HepG2 (cell line): ENCODE measurements around the gene SH3BGR. TPM values are rescaled to one million over a fixed set of nuclear protein-coding genes. Genes with fewer than 3 reads are reported as not detected.

Experiments used
- ARNT2 ChIP-seq: sonication (generic); formaldehyde crosslinking; IDR thresholded peaks from 2 replicates; pipeline ENCODE4 v1.8.0; 2022; ENCODE audit warnings: mild to moderate bottlenecking, low read depth, missing genetic modification reagents, moderate library complexity
- HIVEP1 ChIP-seq: sonication (generic); formaldehyde crosslinking; IDR thresholded peaks from 2 replicates; pipeline ENCODE4 v1.4.0; 2020; ENCODE audit warnings: mild to moderate bottlenecking, missing genetic modification reagents
- KLF16 ChIP-seq, 2 experiments: sonication (generic) in 1 of 2; formaldehyde crosslinking in 1 of 2; IDR thresholded peaks; 2 replicates each; pipeline versions ENCODE4 v1.6.1 to v1.8.0; 2016 to 2023; ENCODE audit warnings: missing genetic modification reagents in 2 of 2, missing compliant biosample characterization in 1 of 2
- NFKBIZ ChIP-seq: IDR thresholded peaks from 2 replicates; pipeline ENCODE4 v1.6.1; 2018; ENCODE audit warnings: missing genetic modification reagents, missing compliant biosample characterization
- NFYB ChIP-seq: sonication (generic); formaldehyde crosslinking; IDR thresholded peaks from 2 replicates; pipeline ENCODE4 v1.4.0; 2020; ENCODE audit warnings: missing genetic modification reagents
- PHF20 ChIP-seq: sonication (generic); formaldehyde crosslinking; IDR thresholded peaks from 2 replicates; pipeline ENCODE4 v1.5.0; 2020; ENCODE audit warnings: mild to moderate bottlenecking, missing genetic modification reagents
- POLR2G ChIP-seq: fragments of 200-400 bp; formaldehyde crosslinking; IDR thresholded peaks from 2 replicates; pipeline ENCODE4 v1.6.1; 2018; ENCODE audit warnings: mild to moderate bottlenecking, low read depth, low read length, moderate library complexity
- RBFOX2 ChIP-seq: fragments of 200-400 bp; formaldehyde crosslinking; IDR thresholded peaks from 2 replicates; pipeline ENCODE4 v1.6.1; 2017; ENCODE audit warnings: low read depth, mild to moderate bottlenecking, low read length
- SUZ12 ChIP-seq: fragments of 150-350 bp; IDR thresholded peaks from 2 replicates; pipeline ENCODE4 v1.6.1; 2014; ENCODE audit warnings: low read depth, low read length
- TBX2 ChIP-seq: sonication (generic); formaldehyde crosslinking; IDR thresholded peaks from 2 replicates; pipeline ENCODE4 v1.5.0; 2020; ENCODE audit warnings: missing genetic modification reagents, mild to moderate bottlenecking, borderline replicate concordance
- ZBTB25 ChIP-seq: IDR thresholded peaks from 2 replicates; pipeline ENCODE4 v1.6.1; 2018; ENCODE audit warnings: missing genetic modification reagents
- ZNF274 ChIP-seq: sonication (generic); formaldehyde crosslinking; IDR thresholded peaks from 2 replicates; pipeline ENCODE4 v1.5.1; 2020; ENCODE audit warnings: mild to moderate bottlenecking, missing genetic modification reagents
- ZNF317 ChIP-seq: sonication (generic); formaldehyde crosslinking; IDR thresholded peaks from 2 replicates; pipeline ENCODE4 v1.5.0; 2020; ENCODE audit warnings: mild to moderate bottlenecking, missing genetic modification reagents
- ZNF318 ChIP-seq: sonication (generic); formaldehyde crosslinking; IDR thresholded peaks from 2 replicates; pipeline ENCODE4 v1.4.0; 2020; ENCODE audit warnings: mild to moderate bottlenecking, missing genetic modification reagents
- ZNF451 ChIP-seq: sonication (generic); formaldehyde crosslinking; IDR thresholded peaks from 2 replicates; pipeline ENCODE4 v1.5.0; 2020; ENCODE audit warnings: mild to moderate bottlenecking, missing genetic modification reagents
- ZNF740 ChIP-seq: sonication (generic); formaldehyde crosslinking; IDR thresholded peaks from 2 replicates; pipeline ENCODE4 v1.4.0; 2020; ENCODE audit warnings: missing genetic modification reagents
- ZNF776 ChIP-seq: sonication (generic); formaldehyde crosslinking; IDR thresholded peaks from 2 replicates; pipeline ENCODE4 v1.4.0; 2020; ENCODE audit warnings: mild to moderate bottlenecking, missing genetic modification reagents
- ZNF782 ChIP-seq: sonication (generic); formaldehyde crosslinking; IDR thresholded peaks from 2 replicates; pipeline ENCODE4 v1.4.0; 2020; ENCODE audit warnings: missing genetic modification reagents, mild to moderate bottlenecking, borderline replicate concordance
- polyA plus RNA-seq, 8 experiments: library from polyadenylated mRNA; depleted of rRNA in 3 of 8; stranded (reverse) in 7 of 8; unstranded in 1 of 8; fragments of >200 nt; fragmentation: Illumina TruSeq in 4 of 8; extraction: Trizol in 4 of 8; gene quantifications; 2 replicates each; pipeline versions ENCODE4 v1.2.1 to v1.2.3, GENCODE V29; 2011 to 2016; ENCODE audit warnings: low read depth in 4 of 8, missing spikeins in 1 of 8, mixed read lengths in 1 of 8; ENCODE audit not compliant: insufficient read depth in 1 of 8
- total RNA-seq, 5 experiments: library from RNA; depleted of rRNA; stranded (reverse); fragments of >200 nt; fragmentation: Illumina TruSeq; extraction: Trizol; gene quantifications; 2 replicates each; pipeline ENCODE4 v1.2.3, GENCODE V29; 2016; ENCODE audit warnings: low read depth in 1 of 5

SH3BGR gene
- total and polyA plus RNA-seq, 2 of the 13 experiments (the other 11 are each of a cell fraction or from before 2014, with no cell fraction given) = 0.48 TPM; not detected in 1

GRCh38 chr21:39445321-39446269, 6.2 kb upstream of the SH3BGR start, which contains the start of gene LCA5L (continued):
- TF ChIP-seq ZNF318 (CRISPR knock-in tag) (no peak), ZNF274 (CRISPR knock-in tag) (peak; percentile 48; the same call in 1 of the 2 replicates), ZNF317 (no peak), PHF20 (CRISPR knock-in tag) (peak; percentile 65), POLR2G (peak; percentile 85), RBFOX2 (peak; percentile 90), ARNT2 (CRISPR knock-in tag) (peak; percentile 55; the same call in 1 of the 2 replicates), NFYB (peak; percentile 12; the same call in 1 of the 2 replicates), ZNF451 (0 out of 2 replicates have a peak, but pooled peaks have one; percentile 50), SUZ12 (peak; percentile 44; the same call in 1 of the 2 replicates), HIVEP1 (0 out of 2 replicates have a peak, but pooled peaks have one; percentile 43), ZBTB25 (CRISPR knock-in tag) (0 out of 2 replicates have a peak, but pooled peaks have one; percentile 41), ZNF776 (CRISPR knock-in tag) (peak; percentile 82; the same call in 1 of the 2 replicates), TBX2 (0 out of 2 replicates have a peak, but pooled peaks have one; percentile 18), ZNF740 (CRISPR knock-in tag) (peak; percentile 60; the same call in 1 of the 2 replicates), ZNF782 (CRISPR knock-in tag) (no peak), NFKBIZ (CRISPR knock-in tag) (no peak), KLF16 (CRISPR knock-in tag; IDR thresholded peaks at IDR 0.05) (peak in 1 of 2 experiments; percentile 46; a peak in 1 of 4 replicates)
